ENCODE results near the gene DPP7.

Gene DPP7

GRCh38 chr9:137111788-137112563 lies 2.6 kb downstream of the DPP7 start:
- DNase-seq (ENCODE audit: low read depth) = no peak

GRCh38 chr9:137110911-137111787 lies 3.4 kb downstream of the DPP7 start:
- no peak for DNase-seq (ENCODE audit: low read depth)

GRCh38 chr9:137110147-137110910 lies 4.2 kb downstream of the DPP7 start:
- DNase-seq (ENCODE audit: low read depth) = no peak

- no peak for DNase-seq (ENCODE audit: low read depth)
Observed at GRCh38 chr9:137109250-137110146, 5.0 kb downstream of the DPP7 start.

- no peak for DNase-seq (ENCODE audit: low read depth)
Observed at GRCh38 chr9:137108608-137109249, 5.8 kb downstream of the DPP7 start.

GRCh38 chr9:137107982-137108381 lies 6.6 kb downstream of the DPP7 start:
- no peak for DNase-seq (ENCODE audit: low read depth)

- no peak for DNase-seq (ENCODE audit: low read depth)
Observed at GRCh38 chr9:137107312-137107921, 7.1 kb downstream of the DPP7 start.

- DNase-seq (ENCODE audit: low read depth) = no peak
Observed at GRCh38 chr9:137106662-137107250, 7.8 kb downstream of the DPP7 start.

- DNase-seq (ENCODE audit: low read depth) = no peak
Observed at GRCh38 chr9:137105814-137106661, 8.5 kb downstream of the DPP7 start.

- no peak for DNase-seq (ENCODE audit: low read depth)
Observed at GRCh38 chr9:137103206-137103999, 11.1 kb downstream of the DPP7 start.

- no peak for DNase-seq (ENCODE audit: low read depth)
Observed at GRCh38 chr9:137099231-137099630, 15.3 kb downstream of the DPP7 start.

- no peak for DNase-seq (ENCODE audit: low read depth)
Observed at GRCh38 chr9:137097761-137098462, 16.6 kb downstream of the DPP7 start.

- no peak for DNase-seq (ENCODE audit: low read depth)
Observed at GRCh38 chr9:137096785-137097546, 17.6 kb downstream of the DPP7 start.

GRCh38 chr9:137095664-137096517 lies 18.6 kb downstream of the DPP7 start:
- DNase-seq (ENCODE audit: low read depth) = peak; percentile 73

GRCh38 chr9:137089232-137089947 lies 25.1 kb downstream of the DPP7 start:
- no peak for DNase-seq (ENCODE audit: low read depth)

All from stimulated activated CD8-positive, alpha-beta memory T cell treated with anti-CD3 and anti-CD28 coated beads, Interleukin-4, amount 100 ng/mL, for 24 hours (primary cell).